Testis (tissue), 2 donors: ENCODE measurements around the gene SMCP.

Experiments used
- POLR2A ChIP-seq: fragments of 450-650 bp; IDR thresholded peaks from one replicate; pipeline ENCODE4 v1.6.1; 2017; ENCODE audit warnings: antibody characterized with exemption, mild to moderate bottlenecking, moderate library complexity
- TF ChIP-seq, protein P1 (sequence below), 3 experiments: fragments of 450-650 bp in 2 of 3; fragments of 200-600 bp in 1 of 3; sonication (generic) in 1 of 3; IDR thresholded peaks; one replicate each; pipeline ENCODE4 v1.5.1; 2016 to 2019; ENCODE audit warnings: antibody characterized with exemption in 3 of 3, mild to moderate bottlenecking in 2 of 3, moderate library complexity in 1 of 3

DNA sequence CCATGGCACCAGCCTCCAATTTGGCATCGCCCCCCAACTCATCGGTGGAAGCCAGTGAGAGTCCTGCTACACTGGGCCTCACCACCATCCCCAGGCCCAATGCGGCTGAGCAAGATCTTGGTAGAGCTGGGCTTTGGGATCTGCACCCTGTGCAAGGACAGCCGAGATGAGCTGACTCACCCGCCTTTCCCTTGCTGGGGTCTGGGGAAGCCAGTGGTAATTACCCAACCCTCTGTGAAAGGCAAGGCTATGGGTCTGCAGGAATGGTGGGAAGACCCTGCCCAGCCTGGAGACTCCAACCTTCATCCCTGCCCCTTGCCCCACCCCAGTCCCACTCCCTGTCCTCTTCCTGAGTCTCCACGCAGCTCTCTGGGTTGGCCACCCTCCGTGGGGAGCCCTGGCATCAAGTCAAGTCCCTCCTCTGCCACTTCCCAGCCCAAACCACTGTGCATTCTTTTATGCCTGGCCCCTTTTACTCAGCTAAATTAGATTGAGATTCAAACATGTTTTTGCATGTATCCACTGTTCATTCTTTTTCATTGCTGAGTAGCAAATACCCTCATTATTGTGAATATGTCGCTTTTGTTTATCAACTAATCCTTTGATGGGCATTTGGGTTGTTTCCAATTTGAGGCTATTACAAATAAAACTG is 8.8 kb downstream of the SMCP start:
- TF ChIP-seq, protein P1, sequence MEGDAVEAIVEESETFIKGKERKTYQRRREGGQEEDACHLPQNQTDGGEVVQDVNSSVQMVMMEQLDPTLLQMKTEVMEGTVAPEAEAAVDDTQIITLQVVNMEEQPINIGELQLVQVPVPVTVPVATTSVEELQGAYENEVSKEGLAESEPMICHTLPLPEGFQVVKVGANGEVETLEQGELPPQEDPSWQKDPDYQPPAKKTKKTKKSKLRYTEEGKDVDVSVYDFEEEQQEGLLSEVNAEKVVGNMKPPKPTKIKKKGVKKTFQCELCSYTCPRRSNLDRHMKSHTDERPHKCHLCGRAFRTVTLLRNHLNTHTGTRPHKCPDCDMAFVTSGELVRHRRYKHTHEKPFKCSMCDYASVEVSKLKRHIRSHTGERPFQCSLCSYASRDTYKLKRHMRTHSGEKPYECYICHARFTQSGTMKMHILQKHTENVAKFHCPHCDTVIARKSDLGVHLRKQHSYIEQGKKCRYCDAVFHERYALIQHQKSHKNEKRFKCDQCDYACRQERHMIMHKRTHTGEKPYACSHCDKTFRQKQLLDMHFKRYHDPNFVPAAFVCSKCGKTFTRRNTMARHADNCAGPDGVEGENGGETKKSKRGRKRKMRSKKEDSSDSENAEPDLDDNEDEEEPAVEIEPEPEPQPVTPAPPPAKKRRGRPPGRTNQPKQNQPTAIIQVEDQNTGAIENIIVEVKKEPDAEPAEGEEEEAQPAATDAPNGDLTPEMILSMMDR (IDR thresholded peaks at IDR 0.05), result no peak
- no peak for TF ChIP-seq POLR2A
